ENCODE data around the gene BCOR. TPM values are rescaled to one million over a fixed set of nuclear protein-coding genes. Genes with fewer than 3 reads are reported as not detected.

Gene BCOR
- total RNA-seq, 2 experiments from 2014 or later, result 48.0 to 64.3 TPM

DNA sequence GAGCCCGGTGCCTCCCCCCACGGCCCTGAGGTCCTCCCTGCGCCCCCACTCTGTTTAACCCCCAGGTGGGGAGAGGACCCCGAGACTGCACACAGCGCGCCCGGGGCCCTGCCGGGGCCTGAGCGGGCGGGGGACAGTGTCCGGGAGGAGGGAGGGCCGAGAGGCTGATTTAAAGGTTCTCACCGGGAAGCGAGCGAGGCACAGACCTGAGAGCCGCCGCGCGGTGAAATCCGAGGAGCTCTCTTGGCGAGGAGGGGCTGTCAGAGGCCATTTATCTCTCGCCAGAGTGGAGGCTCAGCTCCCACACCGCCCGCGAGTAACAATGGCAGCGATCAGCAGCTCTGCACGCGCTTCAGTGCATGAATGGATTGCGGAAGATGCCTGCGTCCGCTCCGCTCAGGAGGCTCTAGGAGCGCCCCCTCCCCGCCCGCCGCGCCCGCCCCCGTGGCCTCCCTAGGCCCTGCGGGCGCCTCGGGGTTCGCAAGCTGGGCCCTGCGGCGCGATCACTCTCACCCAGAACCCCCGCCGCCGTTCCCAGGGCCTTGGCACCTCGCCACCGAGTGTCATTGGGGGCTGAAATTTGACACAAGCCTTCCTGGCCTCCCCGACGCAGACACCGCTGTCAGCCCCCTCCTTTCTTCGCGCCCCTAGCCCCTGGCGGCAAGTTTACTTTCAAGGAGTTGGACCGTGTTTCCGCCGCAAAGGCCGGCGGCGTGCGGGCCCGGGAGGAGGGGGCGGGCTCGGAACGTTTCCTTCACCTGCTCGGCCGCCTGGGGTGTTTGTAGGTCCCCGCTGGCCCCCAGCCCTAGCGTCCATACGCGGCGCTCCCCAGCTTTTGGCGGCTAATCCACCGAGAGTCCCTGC is 48.7 kb upstream of the BCOR start:
- Histone ChIP-seq H3K36me3 (ENCODE audit: insufficient read depth, low read length) (no peaks in the 10 kb centered on the region), H3K79me2 (ENCODE audit: insufficient read depth, low read depth, low read length) (no peaks in the 10 kb centered on the region), H4K20me1 (ENCODE audit: insufficient read depth, low read length) (no peaks in the 10 kb centered on the region), H3K4me3 (ENCODE audit: low read depth, low read length, poor library complexity, severe bottlenecking) (peak overlapping the region; percentile 62), H3K4me1 (ENCODE audit: insufficient read depth, low read length, poor library complexity, severe bottlenecking) (peaks cover 66% of the 10 kb centered on the region), H3K27ac (ENCODE audit: low read depth, low read length, poor library complexity, severe bottlenecking) (no peak overlapping the region), H3K9me3 (ENCODE audit: low read length) (no peaks in the 10 kb centered on the region), H2AFZ (ENCODE audit: low read length) (peak overlapping the region; percentile 78; the same call in 1 of the 2 replicates), H3K4me2 (ENCODE audit: low read length) (peak overlapping the region; percentile 76), H3K9me2 (ENCODE audit: insufficient read depth, low read length) (no peaks in the 10 kb centered on the region)
- BruUV-seq (replicated peaks), result no TSS peak
- intact Hi-C loops (cut with micrococcal nuclease; ENCODE audit: unreplicated experiment), result no loop called here
- peak; percentile 35 for DNase-seq (ENCODE audit: low spot score)
- ChIA-PET POLR2A (interaction anchor here (0.6 to 0.9 kb wide), 3 partner anchors 10 to 47 kb away, joined by 3 to 4 read pairs (median 3); no protein-coding TSS in a partner anchor), CTCF (ENCODE audit: unreplicated experiment) (interaction anchor here (0.5 kb wide), 1 partner anchor 291 kb away, joined by 3 read pairs; no protein-coding TSS in a partner anchor)
- no peak for TF ChIP-seq EZH2phosphoT487 (IDR thresholded peaks at IDR 0.05; ENCODE audit: borderline replicate concordance, low read depth, low read length)
- TF ChIP-seq, protein P1, sequence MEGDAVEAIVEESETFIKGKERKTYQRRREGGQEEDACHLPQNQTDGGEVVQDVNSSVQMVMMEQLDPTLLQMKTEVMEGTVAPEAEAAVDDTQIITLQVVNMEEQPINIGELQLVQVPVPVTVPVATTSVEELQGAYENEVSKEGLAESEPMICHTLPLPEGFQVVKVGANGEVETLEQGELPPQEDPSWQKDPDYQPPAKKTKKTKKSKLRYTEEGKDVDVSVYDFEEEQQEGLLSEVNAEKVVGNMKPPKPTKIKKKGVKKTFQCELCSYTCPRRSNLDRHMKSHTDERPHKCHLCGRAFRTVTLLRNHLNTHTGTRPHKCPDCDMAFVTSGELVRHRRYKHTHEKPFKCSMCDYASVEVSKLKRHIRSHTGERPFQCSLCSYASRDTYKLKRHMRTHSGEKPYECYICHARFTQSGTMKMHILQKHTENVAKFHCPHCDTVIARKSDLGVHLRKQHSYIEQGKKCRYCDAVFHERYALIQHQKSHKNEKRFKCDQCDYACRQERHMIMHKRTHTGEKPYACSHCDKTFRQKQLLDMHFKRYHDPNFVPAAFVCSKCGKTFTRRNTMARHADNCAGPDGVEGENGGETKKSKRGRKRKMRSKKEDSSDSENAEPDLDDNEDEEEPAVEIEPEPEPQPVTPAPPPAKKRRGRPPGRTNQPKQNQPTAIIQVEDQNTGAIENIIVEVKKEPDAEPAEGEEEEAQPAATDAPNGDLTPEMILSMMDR (conservative IDR thresholded peaks at IDR 0.05; ENCODE audit: low read length), result no peak

DNA sequence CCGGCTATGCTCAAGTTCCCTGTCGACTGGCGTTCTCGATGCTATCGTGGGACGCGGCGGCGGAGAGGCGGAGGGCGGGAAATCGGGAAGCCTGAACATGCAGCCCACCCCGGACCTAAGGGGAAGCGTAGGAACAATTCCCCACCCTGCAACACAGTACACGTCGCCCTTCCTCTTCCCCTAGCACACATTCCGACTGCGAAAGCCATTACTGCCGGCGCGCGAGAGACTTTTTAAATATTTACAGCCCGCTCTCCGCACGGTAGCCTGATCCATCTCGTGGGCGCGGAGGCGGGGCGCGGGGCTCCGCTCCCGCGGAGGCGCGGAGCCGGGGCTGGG is 48.1 kb upstream of the BCOR start:
- Histone ChIP-seq H3K4me1 (ENCODE audit: insufficient read depth, low read length, poor library complexity, severe bottlenecking) (peaks cover 66% of the 10 kb centered on the region), H3K79me2 (ENCODE audit: insufficient read depth, low read depth, low read length) (no peaks in the 10 kb centered on the region), H3K27ac (ENCODE audit: low read depth, low read length, poor library complexity, severe bottlenecking) (no peak overlapping the region), H3K4me3 (ENCODE audit: low read depth, low read length, poor library complexity, severe bottlenecking) (peak overlapping the region; percentile 62), H3K9me2 (ENCODE audit: insufficient read depth, low read length) (no peaks in the 10 kb centered on the region), H4K20me1 (ENCODE audit: insufficient read depth, low read length) (no peaks in the 10 kb centered on the region), H3K9me3 (ENCODE audit: low read length) (no peaks in the 10 kb centered on the region), H3K4me2 (ENCODE audit: low read length) (peak overlapping the region; percentile 76), H3K36me3 (ENCODE audit: insufficient read depth, low read length) (no peaks in the 10 kb centered on the region), H2AFZ (ENCODE audit: low read length) (peak overlapping the region; percentile 78; the same call in 1 of the 2 replicates)
- CTCF ChIA-PET (ENCODE audit: unreplicated experiment), result interaction anchor here (0.5 kb wide), 1 partner anchor 290 kb away, joined by 3 read pairs; no protein-coding TSS in a partner anchor
- intact Hi-C loops (cut with micrococcal nuclease; ENCODE audit: unreplicated experiment), result no loop called here
- BruUV-seq (replicated peaks), result no TSS peak
- no peak for TF ChIP-seq EZH2phosphoT487 (IDR thresholded peaks at IDR 0.05; ENCODE audit: borderline replicate concordance, low read depth, low read length)
- TF ChIP-seq, protein P1 (conservative IDR thresholded peaks at IDR 0.05; ENCODE audit: low read length), result no peak
- POLR2A ChIA-PET, result interaction anchor here (0.6 to 0.9 kb wide), 3 partner anchors 9 to 46 kb away, joined by 3 to 4 read pairs (median 3); no protein-coding TSS in a partner anchor
- DNase-seq (ENCODE audit: low spot score), result no peak
